ENCODE data around the gene AGBL5. TPM values are rescaled to one million over a fixed set of nuclear protein-coding genes. Genes with fewer than 3 reads are reported as not detected.

The AGBL5 gene
- total and polyA plus RNA-seq, 2 of the 13 experiments (the other 11 are each of a cell fraction or from before 2014, with no cell fraction given), result 55.9 to 73.3 TPM

- TF ChIP-seq ZNF660 (CRISPR knock-in tag; IDR thresholded peaks at IDR 0.05; ENCODE audit: borderline replicate concordance, low read depth), result no peak
- 0 out of 2 replicates have a peak, but pooled peaks have one; percentile 15 for TF ChIP-seq TRIM24 (CRISPR knock-in tag; IDR thresholded peaks at IDR 0.05)
- 0 out of 2 replicates have a peak, but pooled peaks have one; percentile 35 for TF ChIP-seq PPARG (CRISPR knock-in tag; conservative IDR thresholded peaks at IDR 0.05)
- no peak; the same call in 1 of the 2 replicates for TF ChIP-seq ZNF839 (CRISPR knock-in tag; IDR thresholded peaks at IDR 0.05; ENCODE audit: borderline replicate concordance)
- no peak; the same call in 1 of the 2 replicates for TF ChIP-seq TBX2 (CRISPR knock-in tag; IDR thresholded peaks at IDR 0.05; ENCODE audit: borderline replicate concordance)
- no peak for TF ChIP-seq SIX4 (CRISPR knock-in tag; IDR thresholded peaks at IDR 0.05)
- TF ChIP-seq MTA3 (CRISPR knock-in tag; IDR thresholded peaks at IDR 0.05), result no peak
- 0 out of 2 replicates have a peak, but pooled peaks have one; percentile 71 for TF ChIP-seq ZNF136 (CRISPR knock-in tag; IDR thresholded peaks at IDR 0.05; ENCODE audit: low read depth)
- peak; percentile 84 for TF ChIP-seq RBM39 (IDR thresholded peaks at IDR 0.05; ENCODE audit: low read depth, low read length, poor library complexity, severe bottlenecking)
- no peak for TF ChIP-seq TRAFD1 (CRISPR knock-in tag; IDR thresholded peaks at IDR 0.05; ENCODE audit: borderline replicate concordance)
- peak; percentile 78; the same call in 1 of the 2 replicates for TF ChIP-seq REL (CRISPR knock-in tag; conservative IDR thresholded peaks at IDR 0.05)
- no peak for TF ChIP-seq CBX1 (IDR thresholded peaks at IDR 0.05; ENCODE audit: low read depth)
- 0 out of 2 replicates have a peak, but pooled peaks have one; percentile 49 for TF ChIP-seq MYNN (CRISPR knock-in tag; IDR thresholded peaks at IDR 0.05; ENCODE audit: low read depth)
- TF ChIP-seq ZNF276 (CRISPR knock-in tag; IDR thresholded peaks at IDR 0.05; ENCODE audit: low read depth), result no peak
- TF ChIP-seq ZNF468 (CRISPR knock-in tag; IDR thresholded peaks at IDR 0.05), result no peak
- no peak for TF ChIP-seq SMYD3 (CRISPR knock-in tag; IDR thresholded peaks at IDR 0.05)
- TF ChIP-seq ZNF446 (CRISPR knock-in tag; IDR thresholded peaks at IDR 0.05), result peak; percentile 75; the same call in 1 of the 2 replicates
- no peak for TF ChIP-seq HNRNPL (IDR thresholded peaks at IDR 0.05; ENCODE audit: low read depth, low read length)
- TF ChIP-seq ZNF724P (CRISPR knock-in tag; IDR thresholded peaks at IDR 0.05; ENCODE audit: borderline replicate concordance), result peak; percentile 80
- TF ChIP-seq SNRNP70 (IDR thresholded peaks at IDR 0.05; ENCODE audit: low read depth, low read length), result no peak
- no peak for TF ChIP-seq ADNP (CRISPR knock-in tag; IDR thresholded peaks at IDR 0.05)
- no peak for TF ChIP-seq BCLAF1 (IDR thresholded peaks at IDR 0.05)
Observed at GRCh38 chr2:27049422-27050280, 1.8 kb upstream of the AGBL5 start (continued).

All from HepG2 (cell line).